Stimulated activated CD4-positive, alpha-beta T cell treated with anti-CD3 and anti-CD28 coated beads, Interleukin-2, amount 100 ng/mL, for 24 hours (primary cell): Measurements from ENCODE around the gene EPG5.
"Not testable (repeated sequence)": the region's sequence is repeated elsewhere in the genome, so short reads cannot be mapped to it uniquely, and the experiment has no call there.

Source experiments
- DNase-seq, 2 donors: peaks; one replicate each; pipeline ENCODE4 v3.0.0-alpha.2; 2020

EPG5 gene

DNA sequence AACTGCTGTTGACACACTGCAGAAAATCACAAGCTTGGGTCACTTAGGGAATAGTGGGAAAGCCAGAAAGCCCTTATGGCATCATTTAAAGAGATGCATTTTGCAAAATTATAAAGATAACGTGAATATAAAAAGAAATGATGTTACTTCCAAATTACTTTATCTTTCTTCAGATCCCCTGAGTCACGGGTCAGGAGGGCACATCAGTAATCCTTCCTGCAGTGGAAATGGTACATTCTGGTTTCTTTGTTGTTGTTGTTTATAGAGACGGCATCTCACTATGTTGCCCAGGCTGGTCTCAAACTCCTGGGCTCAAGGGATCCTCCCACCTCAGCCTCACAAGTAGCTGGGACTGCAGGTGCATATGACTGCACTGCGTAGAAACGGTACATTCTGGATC lies 9.8 kb upstream of the EPG5 start:
- DNase-seq = no peak

DNA sequence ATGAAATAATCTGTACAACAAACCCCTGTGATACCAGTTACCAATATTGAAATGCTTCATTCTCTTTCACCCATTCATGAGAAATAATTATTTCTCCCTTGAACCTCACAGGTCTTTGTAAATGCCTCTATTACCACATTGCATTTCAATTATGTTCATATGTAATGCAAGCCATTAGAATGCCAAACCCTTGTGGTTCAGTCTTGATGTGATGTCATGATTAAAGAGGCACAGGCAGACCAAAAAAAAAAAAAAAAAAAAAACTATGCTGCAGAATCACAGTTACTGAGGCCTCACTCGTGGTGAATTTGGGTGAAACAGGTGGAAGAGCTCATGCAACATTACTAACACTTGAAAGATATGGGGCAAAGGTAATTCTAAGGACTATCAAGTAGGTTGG lies 9.4 kb upstream of the EPG5 start:
- DNase-seq = no peak

DNA sequence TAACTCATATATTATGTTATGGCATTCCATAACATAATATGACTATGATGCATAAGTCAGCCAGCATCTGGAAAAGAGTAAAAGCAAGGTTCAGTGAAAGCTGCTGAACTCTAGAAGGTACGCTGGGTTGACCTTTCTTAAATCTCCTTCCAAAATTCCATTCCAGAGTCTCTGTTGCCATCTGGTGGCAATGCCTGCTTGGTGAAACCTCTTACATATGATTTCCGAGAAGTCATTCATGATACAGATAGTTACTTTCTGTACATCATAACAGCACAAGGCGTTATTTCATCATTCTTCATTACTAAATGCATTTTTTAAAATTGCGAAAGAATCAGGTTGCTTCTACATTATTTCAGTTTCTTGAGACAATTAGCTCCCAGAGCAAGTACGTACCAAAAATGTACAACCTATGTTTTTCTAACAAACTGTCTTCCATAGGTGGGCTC lies 7.0 kb upstream of the EPG5 start:
- peak; percentile 61 to 68 for DNase-seq

DNA sequence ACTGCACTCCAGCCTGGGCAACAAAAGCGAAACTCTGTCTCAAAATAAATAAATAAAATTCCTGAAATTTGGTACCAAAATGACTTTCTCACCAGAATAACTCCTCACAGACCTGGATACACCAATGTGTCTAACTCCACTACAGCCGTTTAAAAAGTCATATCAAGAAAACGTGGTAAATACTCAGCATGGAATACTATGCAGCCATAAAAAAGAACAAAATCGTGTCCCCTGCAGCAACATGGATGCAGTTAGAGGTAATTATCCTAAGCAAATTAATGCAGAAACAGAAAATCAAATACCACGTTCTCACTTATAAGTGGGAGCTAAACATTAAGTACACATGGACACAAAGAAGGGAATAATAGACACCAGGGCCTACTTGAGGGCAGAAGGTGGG lies 2.2 kb downstream of the EPG5 start:
- DNase-seq = not testable (repeated sequence)

DNA sequence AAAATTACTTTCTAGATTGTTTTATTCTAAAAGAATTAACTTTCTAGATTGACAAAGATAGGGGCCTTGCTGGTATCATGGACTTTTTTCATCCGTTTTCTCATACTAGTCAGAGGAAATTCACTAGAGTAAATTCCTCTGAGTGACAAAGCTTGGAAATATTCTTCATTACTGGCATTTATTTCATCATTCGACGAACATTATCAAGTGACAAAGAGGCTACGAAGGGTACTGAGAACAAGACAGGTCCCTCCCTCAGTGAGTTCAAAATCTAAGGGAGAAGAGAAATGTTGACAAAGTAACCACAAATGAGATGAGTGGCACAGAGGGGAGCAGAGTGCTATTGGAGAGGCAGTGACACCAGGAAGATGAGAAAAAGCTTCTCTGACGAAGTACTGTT lies 4.3 kb downstream of the EPG5 start:
- no peak for DNase-seq

DNA sequence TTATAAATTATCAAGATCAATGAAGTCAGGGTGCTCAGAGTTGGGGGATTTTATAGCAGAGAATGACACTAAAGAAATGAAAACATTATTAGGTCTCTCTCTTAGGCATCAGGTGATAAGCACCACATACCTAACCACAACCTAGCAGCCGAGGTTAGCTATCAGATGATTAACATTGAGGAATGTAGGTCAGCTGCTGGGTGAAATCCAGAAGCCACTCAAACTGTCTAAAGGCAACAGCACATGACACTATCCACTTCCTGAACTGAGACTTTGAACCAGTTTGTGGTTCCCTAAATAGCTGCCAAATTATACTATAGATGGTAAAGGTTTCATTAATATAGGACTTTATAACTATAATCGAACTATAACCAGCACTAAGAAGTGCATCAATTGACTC lies 4.7 kb downstream of the EPG5 start:
- no peak for DNase-seq

DNA sequence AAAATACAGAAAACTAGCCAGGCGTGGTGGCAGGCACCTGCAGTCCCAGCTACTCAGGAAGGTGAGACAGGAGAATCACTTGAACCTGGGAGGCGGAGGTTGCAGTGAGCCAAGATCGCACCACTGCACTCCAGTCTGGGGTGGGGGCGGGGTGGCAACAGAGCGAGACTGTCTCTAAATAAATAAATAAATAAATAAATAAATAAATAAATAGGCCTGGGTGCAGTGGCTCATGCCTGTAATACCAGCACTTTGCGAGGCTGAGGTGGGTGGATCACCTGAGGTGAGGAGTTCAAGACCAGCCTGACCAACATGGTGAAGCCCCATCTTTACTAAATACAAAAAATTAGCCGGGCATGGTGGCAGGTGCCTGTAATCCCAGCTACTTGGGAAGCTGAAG lies 7.6 kb downstream of the EPG5 start:
- not testable (repeated sequence) for DNase-seq

DNA sequence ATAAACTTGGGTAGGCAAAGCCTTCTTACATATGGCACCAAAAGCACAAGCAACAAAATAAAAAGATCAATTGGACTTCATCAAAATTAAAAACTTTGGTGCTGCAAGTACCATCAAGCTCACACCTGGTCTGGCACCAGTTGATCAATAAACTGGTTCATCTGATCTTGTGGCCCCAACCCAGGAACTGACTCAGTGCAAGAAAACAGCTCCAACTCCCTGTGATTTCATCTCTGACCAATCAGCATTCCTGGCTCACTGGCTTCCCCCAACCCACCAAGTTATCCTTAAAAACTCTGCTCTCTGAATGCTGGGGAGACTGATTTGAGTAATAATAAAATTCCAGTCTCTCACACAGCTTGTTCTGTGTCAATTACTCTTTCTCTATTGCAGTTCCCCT lies 8.4 kb downstream of the EPG5 start:
- DNase-seq = no peak

DNA sequence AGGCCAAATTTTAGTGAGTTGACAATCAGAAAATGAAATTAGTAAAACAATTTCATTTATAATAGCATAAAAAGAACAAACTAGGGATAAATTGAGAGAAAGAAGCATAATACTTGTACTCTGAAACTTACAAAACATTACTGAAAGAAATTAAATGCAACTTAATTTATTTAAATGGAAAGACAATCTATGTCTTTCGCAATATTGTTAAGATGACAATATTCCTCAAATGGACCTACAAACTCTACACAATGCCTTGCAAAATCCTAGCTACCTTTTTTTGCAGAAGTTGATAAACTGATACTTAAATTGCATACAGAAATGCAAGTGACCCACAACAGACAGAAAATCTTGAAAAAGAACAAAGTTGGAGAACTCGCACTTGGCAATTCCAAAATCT lies 9.1 kb downstream of the EPG5 start:
- DNase-seq = no peak

DNA sequence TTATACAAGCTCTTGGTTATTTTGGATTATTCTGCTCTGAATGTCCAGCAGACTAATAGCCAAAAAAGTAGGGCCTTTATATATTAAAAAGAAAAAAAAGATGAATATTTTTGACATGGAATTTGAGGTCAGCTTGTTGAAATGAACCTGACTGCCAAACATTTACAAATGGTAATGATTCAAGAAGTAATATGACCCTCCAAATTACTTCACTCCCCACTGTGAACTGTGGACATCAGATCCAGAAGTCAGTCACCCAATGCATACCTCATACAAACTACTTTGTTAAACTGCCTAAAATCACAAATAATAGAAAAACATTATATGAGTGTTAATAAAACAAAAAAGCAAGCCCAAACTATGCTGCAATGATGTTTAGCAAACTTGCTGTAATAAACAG lies 10.0 kb downstream of the EPG5 start:
- no peak for DNase-seq

DNA sequence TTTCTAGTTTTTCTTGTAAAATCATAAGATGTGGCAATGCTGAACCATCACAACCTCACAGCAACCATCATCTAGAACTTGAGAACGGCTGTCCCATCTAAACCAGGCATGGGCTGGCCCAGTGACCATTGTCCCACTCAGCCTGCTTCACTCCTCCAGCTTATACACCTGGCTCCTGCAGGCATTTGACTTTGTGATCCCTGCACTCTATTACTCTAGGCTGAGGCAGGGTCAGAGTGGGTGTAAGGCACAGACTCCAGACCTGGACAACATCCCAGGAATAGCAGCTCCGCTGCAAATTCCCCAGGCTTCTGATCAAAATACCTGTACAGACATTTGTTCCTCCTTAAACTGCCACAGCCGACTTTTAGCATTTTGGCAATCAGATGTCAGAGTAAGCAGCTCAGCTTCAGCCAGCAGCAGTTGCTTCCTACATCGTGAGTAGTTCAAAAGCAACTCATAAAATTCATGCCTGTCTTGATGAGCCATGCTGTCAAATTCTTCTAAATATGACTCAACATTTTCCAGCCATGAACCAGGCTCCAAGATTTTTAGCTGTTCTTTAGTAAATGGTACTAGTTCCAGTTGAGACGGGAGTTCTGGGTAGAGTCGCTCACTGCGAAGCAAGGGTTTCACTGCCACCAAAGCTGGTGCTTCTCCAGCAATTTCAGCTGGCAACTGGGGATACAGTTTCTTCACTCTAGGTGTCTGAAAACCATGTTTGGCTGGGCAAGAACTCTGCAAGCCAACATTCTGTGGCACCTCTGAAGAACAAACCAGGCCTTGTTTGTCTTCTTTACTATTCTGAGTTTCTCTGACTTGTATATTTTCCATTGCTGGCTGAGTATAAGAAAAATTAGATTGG lies 12.8 kb downstream of the EPG5 start:
- no peak for DNase-seq

DNA sequence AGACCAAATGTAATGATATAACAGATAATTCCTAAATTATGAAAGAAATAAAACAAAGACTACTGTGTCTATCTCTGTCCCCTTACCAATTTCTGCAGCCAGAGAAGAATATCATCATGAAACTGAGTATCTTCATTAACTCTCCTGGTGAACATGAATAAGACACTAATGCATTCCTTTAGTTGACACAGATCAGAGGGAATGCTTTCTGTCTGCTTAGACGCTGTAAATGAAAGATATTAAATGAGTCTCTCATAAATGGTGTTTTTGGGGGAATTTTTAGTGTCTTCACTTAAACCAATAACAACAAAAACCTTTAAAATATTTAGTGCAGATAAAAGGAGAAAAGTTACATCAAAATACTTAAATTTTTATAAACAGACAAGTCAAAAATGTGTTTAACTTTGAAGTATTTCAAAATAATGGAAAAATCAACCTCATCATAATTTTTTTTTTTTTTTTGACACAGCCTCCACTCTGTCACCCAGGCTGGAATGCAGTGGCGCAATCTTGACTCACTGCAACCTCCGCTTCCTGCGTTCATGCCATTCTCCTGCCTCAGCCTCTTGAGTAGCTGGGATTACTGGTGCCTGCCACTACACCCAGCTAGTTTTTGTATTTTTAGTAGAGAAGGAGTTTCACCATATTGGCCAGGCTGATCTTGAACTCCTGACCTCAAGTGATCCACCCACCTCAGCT lies 16.0 kb downstream of the EPG5 start:
- no peak for DNase-seq

DNA sequence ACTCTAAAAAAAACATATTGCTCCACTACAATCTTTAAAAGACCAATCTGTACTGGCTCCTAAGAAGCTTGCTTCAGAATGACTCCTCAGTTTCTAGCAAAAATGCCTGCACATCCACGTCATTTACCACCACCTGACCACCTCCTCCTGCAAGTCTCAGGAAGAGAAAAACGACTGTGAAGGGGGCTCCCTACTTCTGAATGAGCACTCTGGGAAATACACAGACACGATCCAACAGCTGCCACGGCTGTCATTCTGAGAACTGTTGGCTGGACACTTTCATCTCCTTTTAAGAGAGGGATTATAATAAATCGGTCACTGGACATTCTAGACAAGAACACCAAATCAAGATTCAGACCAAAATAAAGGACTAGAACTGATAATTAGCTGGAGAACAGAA lies 21.5 kb downstream of the EPG5 start:
- no peak for DNase-seq

DNA sequence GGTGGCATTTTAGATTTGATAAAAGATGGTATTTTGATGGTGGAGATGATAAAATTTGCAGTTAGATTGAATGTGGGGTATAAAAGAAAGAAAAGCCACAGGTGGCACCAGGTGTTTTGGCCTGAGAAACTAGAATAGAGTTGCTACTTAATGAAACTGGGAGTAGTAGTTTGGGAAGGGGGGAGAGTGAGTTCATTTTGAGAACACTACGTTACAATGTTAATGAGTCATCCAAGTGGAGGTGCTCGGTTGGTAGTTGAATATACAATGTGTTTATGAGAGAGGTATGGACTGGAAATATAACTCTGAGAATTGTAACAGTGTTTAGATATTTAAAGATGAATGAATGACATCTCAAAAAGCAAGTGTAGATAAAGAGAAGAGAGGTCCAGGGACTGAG lies 26.4 kb downstream of the EPG5 start:
- DNase-seq = no peak

DNA sequence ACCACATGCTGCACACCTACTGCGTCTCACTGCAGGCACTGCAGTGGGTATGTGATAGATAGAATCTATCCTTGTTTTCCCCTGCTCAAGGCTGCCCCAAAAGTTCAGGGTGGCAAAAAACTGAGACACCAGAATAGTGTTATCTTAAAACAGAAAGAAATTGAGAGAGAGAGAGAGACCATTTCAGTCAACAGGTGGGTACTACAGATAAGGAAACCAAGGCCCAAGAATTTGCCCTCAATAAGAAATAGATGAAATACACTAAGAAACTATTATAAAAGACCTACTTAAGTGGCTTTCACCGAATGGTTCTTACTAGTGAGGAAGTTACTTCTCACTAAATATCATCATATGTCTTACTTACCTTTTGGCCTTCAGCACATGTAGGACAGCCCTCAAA lies 27.9 kb downstream of the EPG5 start:
- DNase-seq = no peak

DNA sequence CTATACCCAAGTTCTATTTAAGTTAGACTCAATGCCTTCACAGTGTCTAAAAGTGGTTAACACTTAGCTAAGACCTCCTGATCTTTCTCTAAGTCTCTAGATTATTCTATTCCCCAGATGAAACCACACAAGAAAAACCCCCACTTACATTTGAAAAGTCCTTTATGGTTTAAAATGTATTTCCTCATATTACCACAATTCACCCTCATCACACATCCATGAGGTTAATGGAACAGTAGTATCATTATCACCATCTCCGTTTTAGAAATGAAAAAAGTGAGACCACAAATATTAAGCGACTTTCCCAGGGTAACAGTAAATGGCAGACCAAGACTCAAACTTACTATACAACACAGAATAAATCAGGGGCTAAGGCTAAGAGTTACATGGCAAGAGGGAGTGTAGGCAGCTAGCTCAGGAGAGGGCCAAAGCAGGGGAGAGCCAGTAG lies 28.6 kb downstream of the EPG5 start:
- no peak for DNase-seq

DNA sequence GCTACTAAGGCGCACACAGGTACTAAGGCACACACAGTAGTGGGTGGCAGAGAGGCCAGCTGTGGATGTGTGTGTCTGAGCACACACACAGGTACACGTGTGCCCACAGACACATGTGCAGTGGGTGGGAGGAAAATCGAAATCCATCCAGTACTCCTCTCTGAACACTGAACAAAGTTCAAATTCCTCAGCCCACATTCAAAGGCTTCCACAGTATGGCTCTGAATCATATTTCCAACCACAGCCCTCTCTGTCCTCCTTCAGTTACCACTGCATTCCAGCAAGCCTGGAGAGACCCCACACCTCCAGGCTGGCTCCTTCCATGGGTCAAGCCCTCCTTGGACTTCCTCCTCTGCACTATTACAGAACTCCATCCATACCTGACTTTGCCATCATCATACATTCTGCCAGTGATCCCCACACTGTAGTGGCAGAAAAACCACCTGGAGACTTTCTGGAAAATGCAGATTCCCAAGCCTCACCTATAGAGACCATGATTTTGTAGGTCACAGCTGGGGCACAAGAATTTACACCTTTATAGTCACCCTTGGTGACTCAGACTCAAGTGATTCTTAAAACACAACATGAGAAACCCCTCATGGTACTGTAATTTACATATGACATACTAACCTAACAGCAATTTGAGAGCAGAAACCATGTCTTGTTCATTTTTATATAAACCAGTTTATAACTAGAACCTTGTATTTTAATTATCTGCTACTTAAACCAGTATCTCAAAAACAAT lies 31.4 kb downstream of the EPG5 start:
- DNase-seq = no peak

DNA sequence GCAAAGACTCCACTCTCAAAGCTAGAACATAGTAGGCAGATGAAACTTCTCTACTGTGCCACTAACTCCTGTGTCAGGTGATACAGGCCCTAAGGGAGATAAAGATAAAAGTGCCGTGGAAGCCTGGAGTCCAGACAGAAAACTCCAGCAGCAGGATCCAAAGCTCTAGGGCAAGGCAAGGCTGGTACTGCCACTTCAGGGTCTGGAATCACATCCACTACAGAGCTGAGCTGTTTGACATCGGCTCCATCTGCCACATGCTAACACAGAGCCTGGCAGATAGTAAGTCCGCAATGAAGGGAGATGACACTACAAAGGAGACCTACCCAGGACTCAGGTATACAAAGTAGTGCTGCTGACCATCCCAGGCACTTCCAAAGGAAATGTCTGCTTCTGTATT lies 34.4 kb downstream of the EPG5 start:
- no peak for DNase-seq

DNA sequence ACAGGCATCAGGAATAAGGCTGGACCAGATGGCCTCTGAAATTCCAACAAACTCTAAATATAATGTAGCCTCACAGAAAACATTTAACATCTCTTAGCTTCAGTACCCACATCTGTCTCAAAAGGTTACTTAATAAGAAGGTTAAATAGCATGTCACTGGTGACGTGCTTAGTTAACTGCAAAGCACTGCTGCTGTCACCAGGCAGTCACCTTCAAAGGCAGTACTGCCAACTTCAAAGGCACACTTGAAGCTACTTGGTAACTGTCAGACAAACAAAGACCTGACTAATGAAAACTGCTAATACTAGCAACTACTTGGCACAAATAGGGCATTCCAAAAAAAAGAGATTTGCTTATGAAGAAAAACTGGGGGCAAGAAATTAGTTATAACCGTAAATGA lies 36.2 kb downstream of the EPG5 start:
- no peak for DNase-seq

DNA sequence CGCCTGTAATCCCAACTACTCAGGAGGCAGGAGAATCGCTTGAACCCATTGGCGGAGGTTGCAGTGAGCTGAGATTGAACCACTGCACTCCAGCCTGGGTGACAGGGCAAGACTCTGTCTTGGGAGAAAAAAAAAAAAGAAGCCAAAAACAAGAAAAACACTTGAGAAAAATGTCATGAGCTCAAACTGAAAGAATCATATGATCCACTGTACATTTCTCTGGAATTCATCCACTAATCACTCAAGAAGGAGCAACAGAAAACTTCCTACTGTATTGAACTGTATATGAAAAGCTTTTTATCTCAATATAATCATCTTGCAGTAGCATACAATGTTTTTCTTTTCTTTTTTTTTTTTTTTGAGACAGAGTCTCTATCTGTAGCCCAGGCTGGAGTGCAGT lies 40.4 kb downstream of the EPG5 start:
- DNase-seq = no peak

DNA sequence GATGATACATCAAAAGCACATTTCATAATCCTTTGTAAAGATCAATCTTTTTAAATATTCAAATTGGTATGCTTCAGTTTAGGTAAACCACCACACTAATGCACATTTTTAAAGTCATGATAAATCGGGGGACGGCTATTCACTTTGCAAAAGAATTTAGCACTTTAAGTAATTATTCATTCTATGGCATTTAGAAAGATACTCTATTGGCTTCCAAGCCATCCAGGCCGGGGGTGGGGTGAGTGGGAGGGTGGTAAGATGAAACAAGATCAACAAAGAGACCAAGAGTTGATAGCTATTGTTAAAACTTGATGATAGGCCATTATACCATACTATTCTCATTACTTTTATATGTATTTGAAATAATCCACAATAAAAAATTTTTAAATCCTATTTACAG lies 41.0 kb downstream of the EPG5 start:
- DNase-seq = no peak

DNA sequence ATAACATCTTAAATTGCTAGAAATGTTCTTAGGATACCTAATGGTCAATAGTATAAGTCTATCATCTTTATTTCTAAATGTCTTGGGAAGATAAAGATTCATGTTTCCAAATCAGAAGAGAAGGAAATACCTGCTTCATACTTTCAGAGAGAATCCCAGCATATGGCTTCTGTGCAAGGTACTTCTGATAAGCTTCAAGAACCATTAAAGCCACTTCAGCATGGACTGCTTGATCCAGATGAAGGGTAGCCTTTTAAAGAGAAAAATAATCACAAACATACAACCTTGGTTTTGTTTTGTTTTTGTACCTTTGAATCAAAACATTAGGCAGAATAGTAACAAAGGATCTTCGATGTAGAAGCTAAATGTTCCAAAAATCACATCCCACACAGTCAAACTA lies 44.0 kb downstream of the EPG5 start:
- no peak for DNase-seq

DNA sequence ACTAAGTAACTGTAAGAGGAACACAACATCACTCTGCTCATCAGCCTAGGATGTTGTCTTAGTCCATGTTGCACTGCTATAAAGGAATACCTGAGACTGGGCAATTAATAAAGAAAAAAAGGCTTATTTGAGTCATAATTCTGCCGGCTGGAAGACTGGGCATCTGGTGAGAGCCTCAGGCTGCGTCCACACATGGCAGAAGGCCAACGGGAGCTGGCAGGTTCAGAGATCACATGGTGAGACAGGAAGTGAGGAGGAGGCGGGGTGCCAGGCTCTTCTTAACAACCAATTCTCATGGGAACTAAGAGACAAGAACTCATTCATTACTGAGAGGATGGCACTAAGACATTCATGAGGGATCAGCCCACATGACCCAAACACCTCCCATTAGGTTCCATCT lies 46.8 kb downstream of the EPG5 start:
- no peak for DNase-seq

DNA sequence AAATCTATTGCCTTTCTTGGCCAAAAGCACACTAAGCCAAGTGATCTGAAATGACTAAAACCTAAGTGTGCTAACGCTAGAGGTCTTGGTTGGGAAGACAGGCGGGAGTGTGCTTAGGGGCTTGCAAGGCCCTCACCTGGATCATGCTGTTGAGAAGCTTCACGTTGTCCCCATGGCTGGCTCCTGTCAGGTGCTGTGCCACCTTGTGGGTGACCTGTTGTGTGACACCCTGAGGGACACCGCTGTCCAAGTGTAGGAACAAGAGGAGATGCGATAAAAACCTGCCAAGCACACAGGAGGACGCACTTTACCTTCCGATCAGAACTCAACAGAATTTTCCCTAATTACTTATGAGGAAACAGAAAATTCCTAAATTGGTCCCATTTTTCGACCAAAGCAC lies 50.8 kb downstream of the EPG5 start:
- peak in 1 of 2 donors; percentile 11 for DNase-seq
